Neural crest cell (in vitro differentiated cells): ENCODE data around the gene STK17A. TPM values are rescaled to one million over a fixed set of nuclear protein-coding genes. Genes with fewer than 3 reads are reported as not detected.

Experiments
- DNase-seq: peaks from one replicate; pipeline ENCODE4 v3.0.0; 2021; ENCODE audit warnings: low read depth, mixed read lengths, low spot score
- H3K27ac Mint-ChIP-seq: one replicate; pipeline ENCODE4 v1.8.0; 2021; ENCODE audit warnings: mild to moderate bottlenecking, mixed read lengths; ENCODE audit not compliant: unreplicated experiment
- H3K27me3 Mint-ChIP-seq: 2 replicates; pipeline ENCODE4 v1.8.0; 2021; ENCODE audit warnings: low read depth, mild to moderate bottlenecking, mixed read lengths
- H3K36me3 Mint-ChIP-seq: 2 replicates; pipeline ENCODE4 v1.8.0; 2021; ENCODE audit warnings: low read depth, mild to moderate bottlenecking, mixed read lengths
- H3K4me1 Mint-ChIP-seq: 2 replicates; pipeline ENCODE4 v1.8.0; 2021; ENCODE audit warnings: mixed read lengths
- H3K4me3 Mint-ChIP-seq: one replicate; pipeline ENCODE4 v1.8.0; 2021; ENCODE audit warnings: mild to moderate bottlenecking, mixed read lengths
- H3K9me3 Mint-ChIP-seq: 2 replicates; pipeline ENCODE4 v1.8.0; 2021; ENCODE audit warnings: mixed read lengths
- total RNA-seq: library from RNA; stranded (reverse); gene quantifications from 2 replicates; pipeline ENCODE4 v1.2.1, GENCODE V29; 2021
- TF ChIP-seq, protein P1 (sequence below): fragments of 200-600 bp; sonication (generic); conservative IDR thresholded peaks from 2 replicates; pipeline ENCODE4 v1.5.0; 2021; ENCODE audit warnings: antibody characterized with exemption, mild to moderate bottlenecking

Gene STK17A
- total RNA-seq, 1 donor from 2014 or later: 7.1 TPM

- TF ChIP-seq, protein P1, sequence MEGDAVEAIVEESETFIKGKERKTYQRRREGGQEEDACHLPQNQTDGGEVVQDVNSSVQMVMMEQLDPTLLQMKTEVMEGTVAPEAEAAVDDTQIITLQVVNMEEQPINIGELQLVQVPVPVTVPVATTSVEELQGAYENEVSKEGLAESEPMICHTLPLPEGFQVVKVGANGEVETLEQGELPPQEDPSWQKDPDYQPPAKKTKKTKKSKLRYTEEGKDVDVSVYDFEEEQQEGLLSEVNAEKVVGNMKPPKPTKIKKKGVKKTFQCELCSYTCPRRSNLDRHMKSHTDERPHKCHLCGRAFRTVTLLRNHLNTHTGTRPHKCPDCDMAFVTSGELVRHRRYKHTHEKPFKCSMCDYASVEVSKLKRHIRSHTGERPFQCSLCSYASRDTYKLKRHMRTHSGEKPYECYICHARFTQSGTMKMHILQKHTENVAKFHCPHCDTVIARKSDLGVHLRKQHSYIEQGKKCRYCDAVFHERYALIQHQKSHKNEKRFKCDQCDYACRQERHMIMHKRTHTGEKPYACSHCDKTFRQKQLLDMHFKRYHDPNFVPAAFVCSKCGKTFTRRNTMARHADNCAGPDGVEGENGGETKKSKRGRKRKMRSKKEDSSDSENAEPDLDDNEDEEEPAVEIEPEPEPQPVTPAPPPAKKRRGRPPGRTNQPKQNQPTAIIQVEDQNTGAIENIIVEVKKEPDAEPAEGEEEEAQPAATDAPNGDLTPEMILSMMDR: no peak
- Mint-ChIP-seq H3K9me3 (no peaks in the 10 kb centered on the region), H3K36me3 (no peaks in the 10 kb centered on the region), H3K4me3 (no peak overlapping the region), H3K27ac (no peak overlapping the region), H3K27me3 (no peaks in the 10 kb centered on the region), H3K4me1 (no peaks in the 10 kb centered on the region)
- no peak for DNase-seq
These were observed 23.6 kb upstream of the STK17A start for GRCh38 chr7:43559171-43559945.

DNA sequence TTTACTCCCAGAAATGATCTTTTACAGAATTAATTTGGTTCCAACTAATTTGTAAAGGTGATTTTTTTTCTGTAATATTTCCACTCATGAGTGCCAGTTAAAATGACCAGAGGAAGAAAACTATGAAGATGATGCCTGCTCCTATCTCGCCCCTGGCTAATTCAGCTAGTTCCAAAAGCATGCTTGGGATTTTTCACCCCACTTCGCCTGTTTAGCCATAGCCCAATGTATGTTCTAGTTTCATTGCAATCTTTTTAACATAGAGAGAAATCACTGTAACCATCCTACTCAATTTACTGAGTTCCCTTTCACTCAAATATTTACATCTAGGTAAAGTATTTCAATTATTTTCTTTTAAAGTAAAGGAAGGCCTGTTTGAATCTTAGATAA, 23.0 kb upstream of the STK17A start:
- Mint-ChIP-seq H3K9me3 (no peaks in the 10 kb centered on the region), H3K27ac (no peak overlapping the region), H3K36me3 (no peaks in the 10 kb centered on the region), H3K27me3 (no peaks in the 10 kb centered on the region), H3K4me1 (no peaks in the 10 kb centered on the region), H3K4me3 (no peak overlapping the region)
- TF ChIP-seq, protein P1: no peak
- DNase-seq: no peak

DNA sequence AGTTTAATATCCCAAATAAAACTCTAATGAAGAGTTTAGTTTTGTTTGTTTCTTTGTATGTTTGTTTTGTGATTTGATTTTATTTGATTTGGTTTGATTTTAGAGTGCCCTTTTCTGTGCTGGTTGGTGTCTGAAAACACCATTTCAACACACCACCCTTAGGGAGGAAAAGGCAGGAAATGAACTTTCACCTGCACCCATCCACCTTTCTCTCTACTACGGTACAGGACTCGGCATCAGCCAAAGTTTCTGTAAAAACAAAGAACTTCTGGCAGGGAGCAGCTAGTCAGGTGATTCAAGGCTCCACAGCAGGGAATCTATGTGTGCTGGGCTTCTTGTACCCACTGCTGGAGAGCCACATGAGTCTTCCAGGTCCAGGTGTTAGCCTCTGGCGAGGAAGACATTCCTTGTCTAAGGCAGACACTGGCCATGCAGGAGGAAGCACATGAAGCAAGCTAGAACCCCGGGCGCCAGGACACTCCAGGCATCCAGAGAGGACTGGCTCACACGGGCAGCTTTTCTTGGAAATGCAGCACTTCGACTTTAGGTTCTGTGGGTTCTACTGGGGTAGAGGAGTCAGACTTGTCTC, 22.1 kb upstream of the STK17A start:
- DNase-seq: no peak
- no peaks in the 10 kb centered on the region for H3K9me3 Mint-ChIP-seq
- TF ChIP-seq, protein P1: no peak
- no peak overlapping the region for H3K27ac Mint-ChIP-seq
- H3K27me3 Mint-ChIP-seq: no peaks in the 10 kb centered on the region
- H3K36me3 Mint-ChIP-seq: no peaks in the 10 kb centered on the region
- no peaks in the 10 kb centered on the region for H3K4me1 Mint-ChIP-seq
- H3K4me3 Mint-ChIP-seq: no peak overlapping the region

GRCh38 chr7:43562383-43562782, 20.5 kb upstream of the STK17A start:
- Mint-ChIP-seq H3K9me3 (no peaks in the 10 kb centered on the region), H3K27ac (no peak overlapping the region), H3K27me3 (no peaks in the 10 kb centered on the region), H3K4me3 (no peak overlapping the region), H3K36me3 (no peaks in the 10 kb centered on the region), H3K4me1 (no peaks in the 10 kb centered on the region)
- TF ChIP-seq, protein P1: no peak
- no peak for DNase-seq

GRCh38 chr7:43565786-43566185, 17.1 kb upstream of the STK17A start:
- Mint-ChIP-seq H3K9me3 (no peaks in the 10 kb centered on the region), H3K36me3 (no peaks in the 10 kb centered on the region), H3K4me1 (no peaks in the 10 kb centered on the region), H3K27ac (no peak overlapping the region), H3K4me3 (no peak overlapping the region), H3K27me3 (no peaks in the 10 kb centered on the region)
- DNase-seq: no peak
- TF ChIP-seq, protein P1: no peak
